ENCODE results near the gene UCN.
"Not testable (repeated sequence)": the region's sequence is repeated elsewhere in the genome, so short reads cannot be mapped to it uniquely, and the experiment has no call there.

The UCN gene

DNA sequence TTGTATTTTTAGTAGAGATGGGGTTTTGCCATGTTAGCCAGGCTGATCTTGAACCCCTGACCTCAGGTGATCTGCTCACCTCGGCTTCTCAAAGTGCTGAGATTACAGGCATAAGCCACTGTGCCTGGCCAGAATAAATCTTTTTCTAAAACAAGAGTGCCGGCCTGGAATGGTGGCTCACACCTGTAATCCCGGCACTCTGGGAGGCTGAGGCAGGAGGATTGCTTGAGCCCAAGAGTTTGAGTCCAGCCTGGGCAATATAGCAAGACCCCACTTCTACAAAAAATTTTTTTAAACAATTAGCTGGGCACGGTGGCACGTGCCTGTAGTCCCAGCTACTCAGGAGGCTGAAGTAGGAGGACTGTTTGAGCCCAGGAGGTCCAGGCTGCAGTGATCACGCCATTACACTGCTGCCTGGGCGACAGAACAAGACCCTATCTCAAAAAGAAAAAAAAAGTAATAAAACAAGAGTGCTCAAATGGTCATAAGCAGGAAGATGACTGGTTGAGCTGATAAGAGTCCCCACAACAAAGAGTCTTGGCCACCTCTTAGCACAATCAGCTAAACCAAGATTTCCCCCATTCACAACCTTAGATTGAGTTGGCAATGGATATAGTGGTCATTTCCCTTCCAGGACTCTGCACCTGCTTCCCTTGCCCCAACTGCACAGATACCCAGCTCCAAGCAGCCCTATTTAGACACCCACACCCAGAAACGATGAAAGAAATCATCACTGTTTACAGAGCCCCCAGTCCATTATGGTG lies 5.8 kb upstream of the UCN start:
- peak; percentile 52 for DNase-seq

DNA sequence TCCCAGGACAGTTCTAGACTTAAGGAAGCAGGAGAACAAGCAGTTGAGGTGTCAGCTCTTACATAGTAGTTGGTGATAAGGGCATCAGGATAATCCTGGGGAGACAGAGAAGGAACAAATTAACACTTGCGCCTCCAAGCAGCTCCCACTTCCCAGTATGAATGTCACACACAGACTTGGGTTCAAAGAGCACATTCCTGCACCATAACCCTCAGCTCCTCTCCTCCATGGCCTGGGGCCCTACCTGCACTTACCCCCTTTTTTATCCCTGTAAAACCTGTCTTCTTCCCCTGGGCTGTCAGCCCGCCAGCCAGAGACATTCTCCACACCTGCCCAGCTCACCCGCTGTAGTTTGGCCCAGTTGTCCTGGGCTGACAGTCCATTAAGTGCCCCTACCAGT lies 3.9 kb upstream of the UCN start:
- no peak for DNase-seq

DNA sequence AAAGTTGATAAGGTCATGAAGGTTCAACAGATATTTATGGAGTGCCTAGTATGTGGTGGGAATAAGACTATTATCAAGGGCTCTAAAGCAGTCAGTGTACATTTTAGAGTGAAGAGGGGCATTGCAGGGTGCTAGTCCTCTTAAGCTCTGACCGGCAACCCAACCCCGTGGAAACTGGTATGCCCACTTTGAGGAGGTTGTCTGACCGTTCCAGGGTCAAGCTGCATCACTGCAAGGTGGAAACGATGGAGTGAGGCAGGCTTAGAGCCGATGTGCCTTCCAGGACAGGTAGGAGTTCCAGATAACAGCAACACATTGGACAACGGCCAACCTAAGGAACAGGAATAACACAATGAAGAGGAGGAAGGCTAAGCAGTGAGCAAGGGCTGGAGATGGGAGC lies 1.4 kb upstream of the UCN start:
- DNase-seq, result no peak

DNA sequence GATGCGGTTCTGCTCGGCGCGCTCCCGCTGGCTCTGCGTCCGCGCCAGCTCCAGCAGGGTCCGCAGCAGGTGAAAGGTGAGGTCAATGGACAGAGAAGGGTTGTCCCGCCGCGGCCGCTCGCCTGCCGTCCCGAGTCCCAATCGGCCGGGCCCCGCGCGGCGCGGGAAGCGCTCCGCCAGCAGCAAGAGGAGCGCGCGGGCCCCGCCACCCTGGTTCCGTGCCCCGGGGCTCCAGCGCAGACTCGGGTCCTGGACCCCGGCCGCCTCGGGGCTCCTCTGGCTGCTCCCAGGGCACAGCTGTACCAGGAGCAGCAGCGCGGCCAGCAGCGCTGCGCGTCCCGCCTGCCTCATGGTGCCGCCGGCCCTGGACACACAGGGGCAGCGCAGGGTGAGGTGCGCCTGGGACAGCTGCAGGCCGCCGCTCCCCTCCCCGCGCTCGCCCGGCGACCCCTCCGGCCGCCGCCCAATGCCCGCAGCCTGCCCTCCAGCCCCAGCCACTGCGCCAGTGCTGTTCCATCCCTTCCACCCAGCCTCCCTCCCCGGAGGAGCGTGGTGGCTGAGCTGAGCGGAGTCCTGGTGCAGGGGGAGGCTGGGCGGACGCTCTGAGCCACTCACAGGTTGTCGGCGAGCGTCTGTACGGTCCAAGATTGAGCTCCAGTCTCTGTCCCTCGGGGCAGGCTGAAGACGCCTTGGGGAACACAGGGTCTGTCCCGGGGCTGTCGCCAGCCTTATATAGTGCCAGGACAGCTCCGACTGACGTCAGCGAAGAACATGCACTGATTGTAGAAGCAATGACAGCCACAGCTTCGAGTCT lies 493 bp downstream of the UCN start:
- DNase-seq, result no peak

DNA sequence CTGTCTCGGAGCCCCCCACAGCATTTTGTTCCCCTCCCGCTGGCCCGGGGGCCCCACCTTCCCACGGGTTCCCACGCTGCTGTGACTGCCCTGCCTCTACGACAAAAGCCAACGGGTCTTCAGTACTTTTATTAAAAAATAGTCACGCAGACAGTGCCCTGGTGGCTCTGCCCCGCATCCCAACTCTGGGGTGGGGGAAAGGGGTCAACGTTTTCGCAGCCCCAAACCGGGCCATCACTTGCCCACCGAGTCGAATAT lies 1.0 kb downstream of the UCN start:
- DNase-seq, result no peak

GRCh38 chr2:27306573-27307286 lies 1.5 kb downstream of the UCN start:
- peak; percentile 65 for DNase-seq

- DNase-seq, result no peak
These were observed 2.1 kb downstream of the UCN start for GRCh38 chr2:27306136-27306535.

GRCh38 chr2:27305516-27305915 lies 2.7 kb downstream of the UCN start:
- DNase-seq, result no peak

DNA sequence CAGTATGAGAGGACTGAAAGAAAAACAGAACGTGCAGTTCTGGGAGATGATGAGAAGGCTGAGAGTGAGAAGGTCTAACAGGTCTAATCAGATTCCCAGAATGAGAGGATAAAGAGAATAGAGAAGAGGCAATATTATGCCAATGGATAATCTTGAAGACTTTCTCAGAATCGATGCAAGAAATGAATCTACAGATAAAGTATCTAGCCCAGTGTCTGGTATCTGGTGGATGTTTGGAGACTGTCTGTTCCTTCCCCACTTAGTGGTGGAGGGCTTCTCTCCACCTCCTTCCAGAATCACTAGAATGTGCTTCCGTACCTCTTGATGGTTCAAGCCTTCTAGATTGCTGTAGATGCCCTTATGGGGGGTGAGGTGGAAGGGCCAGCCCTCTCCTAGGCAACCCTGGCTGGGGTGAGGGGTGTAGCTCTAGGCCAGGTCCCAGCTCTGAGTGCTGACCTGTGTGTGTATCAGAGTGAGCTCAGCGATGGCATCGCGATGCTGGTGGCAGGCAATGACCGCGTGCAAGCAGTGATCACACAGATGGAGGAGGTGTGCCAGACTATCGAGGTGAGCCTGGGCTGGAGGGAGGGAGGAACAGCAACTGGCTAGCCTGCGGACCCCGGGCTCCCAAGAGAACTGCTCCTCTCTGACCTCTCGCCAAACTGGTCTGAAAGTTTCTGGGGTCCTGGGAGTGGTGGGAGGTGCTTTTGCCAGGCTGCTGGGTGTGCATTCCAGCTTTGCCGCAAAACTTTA lies 3.6 kb downstream of the UCN start:
- no peak for DNase-seq

- peak; percentile 90 for DNase-seq
These were observed 4.9 kb downstream of the UCN start for GRCh38 chr2:27303093-27304025.

- not testable (repeated sequence) for DNase-seq
These were observed 7.6 kb downstream of the UCN start for GRCh38 chr2:27300606-27301005.

DNA sequence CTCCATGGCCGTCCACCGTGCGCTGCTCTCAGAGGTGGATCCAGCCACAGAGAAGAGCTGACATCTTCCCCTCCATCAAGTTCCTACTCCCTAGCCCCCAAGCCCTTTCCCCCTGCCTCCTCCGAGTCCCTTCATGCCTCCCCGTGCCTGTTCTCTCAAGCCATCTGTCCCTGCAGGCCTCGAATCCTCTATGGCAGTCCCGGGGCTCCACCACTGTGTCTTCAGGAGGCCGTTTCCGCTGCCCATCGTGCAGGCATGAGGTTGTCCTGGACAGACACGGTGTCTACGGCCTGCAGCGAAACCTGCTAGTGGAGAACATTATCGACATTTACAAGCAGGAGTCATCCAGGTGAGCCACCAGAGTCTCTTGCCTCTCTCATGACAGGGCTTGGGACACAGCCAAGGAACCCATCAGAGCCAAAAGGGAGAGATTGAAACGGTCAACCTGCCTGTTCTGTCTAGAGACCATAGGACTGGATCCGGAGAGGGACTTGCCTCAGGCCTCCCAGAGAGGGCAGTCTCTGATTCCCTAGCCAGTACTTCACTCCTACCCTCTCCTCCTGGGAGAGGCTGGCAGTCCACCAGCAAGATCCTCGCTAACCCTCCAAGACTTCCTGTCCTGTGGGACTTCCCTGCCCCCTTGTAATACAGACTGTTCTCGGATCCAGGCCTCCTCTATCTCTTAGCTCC lies 9.7 kb downstream of the UCN start:
- no peak for DNase-seq

DNA sequence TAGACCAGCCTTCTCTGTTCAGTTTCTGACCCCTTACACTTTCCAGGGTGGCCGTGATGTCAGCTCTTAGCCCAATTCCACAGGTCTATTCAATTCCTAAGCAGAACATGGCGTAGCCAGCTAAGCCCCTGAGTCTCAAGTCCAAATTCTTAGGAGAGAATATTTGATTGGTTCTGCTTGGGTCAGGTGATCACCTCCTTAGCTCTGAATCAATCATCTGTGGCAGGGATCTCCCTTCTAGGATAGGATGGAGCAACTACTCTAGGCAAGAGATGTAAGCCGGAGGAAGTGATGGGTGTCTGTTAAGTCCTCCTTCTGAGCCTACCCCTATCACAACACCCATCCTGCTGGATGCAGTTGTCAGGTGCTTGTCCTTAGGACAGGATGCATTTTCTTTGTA lies 11.1 kb downstream of the UCN start:
- DNase-seq, result no peak

- no peak for DNase-seq
These were observed 11.8 kb downstream of the UCN start for GRCh38 chr2:27296481-27296880.

DNA sequence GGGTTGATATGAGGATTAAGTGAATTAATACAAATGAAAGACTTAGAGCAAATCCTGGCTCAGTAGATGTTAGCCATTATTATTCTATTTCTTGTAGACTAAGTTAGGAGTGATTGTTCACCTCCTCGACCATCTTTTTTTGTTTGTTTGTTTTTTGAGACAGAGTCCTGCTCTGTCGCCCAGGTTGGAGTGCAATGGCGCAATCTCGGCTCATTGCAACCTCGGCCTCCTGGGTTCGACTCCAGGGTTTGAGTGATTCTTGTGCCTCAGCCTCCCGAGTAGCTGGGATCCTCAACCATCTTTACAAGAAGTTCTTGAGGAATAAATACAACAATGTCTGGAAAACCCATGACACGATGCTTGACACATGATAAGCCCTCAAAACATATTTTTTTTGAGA lies 13.3 kb downstream of the UCN start:
- DNase-seq, result no peak

DNA sequence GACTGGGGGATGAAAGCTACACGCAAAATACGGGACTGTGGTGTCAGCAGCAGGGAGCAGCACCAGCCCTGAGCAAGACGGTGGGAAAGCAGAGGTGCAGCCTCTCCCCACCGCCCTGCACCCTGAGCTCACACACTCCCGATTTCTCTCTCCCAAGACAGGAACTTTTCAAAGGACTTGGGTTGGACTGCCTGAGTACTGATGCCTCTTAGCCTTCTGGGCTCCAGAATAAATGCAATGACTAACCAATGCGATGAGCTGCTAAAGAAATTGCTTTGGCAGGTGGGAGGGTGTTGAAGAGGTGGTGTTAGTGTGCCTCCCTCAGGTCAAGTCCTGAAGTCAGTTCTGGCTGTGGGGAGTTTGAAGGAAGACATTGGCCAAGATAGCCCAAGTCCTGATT lies 16.4 kb downstream of the UCN start:
- DNase-seq, result peak; percentile 35

DNA sequence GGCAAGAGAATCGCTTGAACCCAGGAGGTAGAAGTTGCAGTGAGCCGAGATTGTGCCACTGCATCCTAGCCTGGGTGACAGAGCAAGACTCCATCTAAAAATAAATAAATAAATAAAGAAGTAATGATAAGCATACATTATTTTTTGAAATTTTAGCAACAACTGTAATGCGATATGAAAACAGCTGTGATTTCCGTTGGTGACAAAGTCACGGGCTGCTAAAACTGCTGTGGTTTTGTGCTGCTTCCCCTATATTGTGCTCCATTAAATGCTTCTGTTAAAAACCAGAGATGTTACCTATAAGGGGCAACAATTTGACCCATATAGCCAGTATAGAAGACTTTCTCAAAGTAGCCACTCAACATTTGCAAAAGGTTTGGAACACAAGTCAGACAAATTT lies 17.7 kb downstream of the UCN start:
- DNase-seq, result peak; percentile 59

DNA sequence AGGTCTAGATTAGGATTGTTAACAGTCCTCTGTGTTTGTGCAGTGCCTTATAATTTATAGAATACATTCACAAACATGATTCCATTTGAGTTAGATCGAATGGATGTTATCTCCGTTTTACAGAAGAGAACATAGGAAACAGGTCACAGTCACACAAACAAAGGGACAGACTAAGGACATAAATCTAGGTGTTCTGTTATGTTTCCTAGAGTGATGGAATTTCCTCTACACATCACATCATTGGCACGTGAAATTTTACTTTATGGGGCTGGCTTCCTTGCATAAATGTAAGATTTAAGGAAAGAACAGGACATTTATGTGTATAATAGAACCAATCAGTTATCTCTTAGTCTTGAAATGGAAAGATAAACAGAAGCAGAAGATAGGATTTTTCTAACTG lies 19.6 kb downstream of the UCN start:
- DNase-seq, result no peak

GRCh38 chr2:27285481-27285880 lies 22.8 kb downstream of the UCN start:
- no peak for DNase-seq

DNA sequence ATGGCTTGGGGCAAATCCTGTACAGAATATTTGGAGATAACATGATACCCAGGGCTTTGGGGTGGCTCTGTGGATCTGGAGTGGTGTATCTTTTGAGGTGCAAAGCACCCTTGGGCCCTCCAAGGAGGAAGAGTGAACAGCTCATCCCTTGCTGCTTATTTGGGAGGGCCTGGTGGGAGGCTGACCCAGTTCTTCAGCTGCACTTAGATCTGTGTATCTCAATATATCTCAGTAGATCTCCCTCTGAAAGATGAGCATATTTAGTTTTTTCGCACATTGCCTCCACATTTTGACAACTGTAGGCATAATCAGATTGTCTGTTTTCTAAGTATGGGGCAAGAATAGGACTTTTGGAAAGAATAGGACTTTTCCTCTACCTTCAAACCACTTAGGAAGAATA lies 23.2 kb downstream of the UCN start:
- DNase-seq, result no peak

GRCh38 chr2:27282892-27283291 lies 25.4 kb downstream of the UCN start:
- no peak for DNase-seq

All from hematopoietic multipotent progenitor cell treated with erythropoietin and hydrocortisone succinate and interleukin-3 and kit ligand, for 4 days (in vitro differentiated cells).